Right cardiac atrium (tissue), 5 donors: ENCODE results near the gene KCNB1. TPM values are rescaled to one million over a fixed set of nuclear protein-coding genes. Genes with fewer than 3 reads are reported as not detected.
A peak's percentile ranks its signal among the peaks of the same experiment; 100 is the strongest.
"Not testable (repeated sequence)": the region's sequence is repeated elsewhere in the genome, so short reads cannot be mapped to it uniquely, and the experiment has no call there.

ENCODE experiments used
- ATAC-seq, 2 donors: fragments of 200-7000 bp; cut with Tn5 transposase; one replicate each; pipeline versions ENCODE4 v1.8.0 to v1.9.1; 2020; ENCODE audit warnings: moderate library complexity in 2 of 2, mild to moderate bottlenecking in 1 of 2
- DNase-seq, 3 donors: peaks; one replicate each; pipeline ENCODE4 v3.0.0-alpha.2; 2020
- H3K27ac ChIP-seq: one replicate; pipeline ENCODE4 v1.5.1; 2013; ENCODE audit warnings: mild to moderate bottlenecking, low read length, control low read depth, moderate library complexity
- H3K27me3 ChIP-seq: one replicate; pipeline ENCODE4 v1.6.1; 2013; ENCODE audit not compliant: control insufficient read depth, insufficient read depth
- H3K4me1 ChIP-seq: one replicate; pipeline ENCODE4 v1.6.1; 2013; ENCODE audit warnings: low read length; ENCODE audit not compliant: control insufficient read depth, insufficient read depth
- H3K4me3 ChIP-seq: one replicate; pipeline ENCODE4 v1.5.1; 2013; ENCODE audit warnings: low read length, control low read depth
- H3K9me3 ChIP-seq: one replicate; pipeline ENCODE4 v1.6.1; 2013; ENCODE audit warnings: low read length; ENCODE audit not compliant: control insufficient read depth
- WGBS: extraction: QIAGEN DNeasy Blood & Tissue Kit; methylation state at CpG from one replicate; pipeline ENCODE4 v1.1.7; 2013; 5-methylcytosine and 5-hydroxymethylcytosine counted together
- intact Hi-C, 4 donors: fragments of 100-400 bp; cut with DNase I; formaldehyde crosslinking; loops; one replicate each; pipeline versions ENCODE4 v1.11.0 to v1.14.0; 2022 to 2023
- polyA plus RNA-seq: library from polyadenylated mRNA; stranded (reverse); fragments of 200-250 nt; gene quantifications from one replicate; pipeline ENCODE4 v1.2.3, GENCODE V29; 2013
- total RNA-seq, 4 donors: library from RNA; stranded (reverse); fragmentation: NEBNext Ultra II Directional; extraction: Animal tissue kit (Norgen Biotek cat#: 25700); gene quantifications; one replicate each; pipeline ENCODE4 v1.2.1, GENCODE V29; 2021
- donor health status: healthy with polysubstance abuse.
- donor health status: DM: no; HTN: yes; CAD: no.
- donor health status: DM: no; HTN: no; CAD: no.
- donor health status: DM: no; HTN: yes; CAD: no; lungs with severe emphysema.
- donor health status: DM: yes; HTN: yes; CAD: no.

The KCNB1 gene
- total and polyA plus RNA-seq, 5 donors = 0.35 to 1.6 (median 0.66) TPM

DNA sequence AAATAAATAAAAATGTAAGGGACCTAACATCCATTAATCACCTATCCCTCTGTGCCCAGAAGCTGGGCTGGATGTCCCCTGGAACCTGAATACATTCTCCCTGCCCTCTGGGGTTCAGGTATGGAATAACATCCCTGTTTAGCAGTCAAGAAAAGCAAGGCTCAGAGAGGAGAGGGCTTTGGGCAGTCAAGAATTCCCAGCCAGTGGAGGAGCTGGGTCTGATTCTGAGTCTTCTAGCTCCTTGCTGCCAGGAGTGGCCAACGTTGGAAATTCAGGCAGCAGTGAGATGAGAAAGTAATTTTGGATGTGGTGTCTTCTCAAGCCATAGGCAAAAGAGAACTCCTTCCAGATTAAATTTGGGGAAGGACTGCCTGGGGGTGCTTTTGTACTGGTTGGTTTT lies 162.0 kb downstream of the KCNB1 start:
- no peak overlapping the region for H3K27ac ChIP-seq
- no peak overlapping the region for H3K4me3 ChIP-seq
- H3K4me1 ChIP-seq = no peaks in the 10 kb centered on the region
- no peaks in the 10 kb centered on the region for H3K27me3 ChIP-seq
- ATAC-seq (no peak), DNase-seq (no peak)
- 2% methylated on average over 1 of the region's 1 CpG for WGBS
- intact Hi-C loops = loop anchor here in 1 of 4 donors (10.0 kb wide), 1 partner anchor 284 kb away; no protein-coding TSS in a partner anchor
- no peaks in the 10 kb centered on the region for H3K9me3 ChIP-seq

DNA sequence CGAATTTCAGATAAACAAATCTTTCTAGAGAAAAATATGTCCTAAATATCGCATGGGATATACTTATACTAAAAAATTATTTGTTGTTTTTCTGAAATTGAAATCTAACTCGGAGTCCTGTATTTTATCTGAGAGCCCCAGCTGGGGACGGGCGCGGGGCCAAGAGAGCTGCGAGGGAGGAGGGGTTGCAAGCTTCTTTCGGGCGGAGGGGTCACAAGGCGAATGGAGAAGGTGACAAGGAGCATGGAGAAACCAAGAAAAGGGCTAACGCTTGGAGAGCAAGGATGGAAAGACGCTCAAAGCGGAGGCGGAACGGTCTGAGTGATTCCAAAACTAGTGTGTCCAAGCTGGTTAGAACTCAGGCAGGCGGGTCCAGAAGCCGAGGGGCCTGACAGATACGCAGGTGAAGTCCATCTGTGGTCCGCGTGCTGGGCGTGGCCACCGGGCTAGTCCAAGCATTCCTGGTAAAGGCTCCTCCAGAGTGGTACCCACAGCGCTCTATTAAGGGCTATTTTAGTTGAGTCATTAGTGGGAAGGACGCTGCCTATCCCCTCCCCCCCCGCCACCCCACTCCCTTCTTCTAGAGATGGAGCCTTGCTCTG lies 163.2 kb downstream of the KCNB1 start:
- ATAC-seq = no peak
- peak overlapping the region; percentile 23 for H3K4me3 ChIP-seq
- H3K27me3 ChIP-seq = no peaks in the 10 kb centered on the region
- intact Hi-C loops = no loop called here
- H3K9me3 ChIP-seq = no peaks in the 10 kb centered on the region
- 14% methylated on average over 25 of the region's 25 CpGs for WGBS
- peak in 2 of 3 donors; percentile 62 to 66 for DNase-seq
- no peaks in the 10 kb centered on the region for H3K4me1 ChIP-seq
- no peak overlapping the region for H3K27ac ChIP-seq

DNA sequence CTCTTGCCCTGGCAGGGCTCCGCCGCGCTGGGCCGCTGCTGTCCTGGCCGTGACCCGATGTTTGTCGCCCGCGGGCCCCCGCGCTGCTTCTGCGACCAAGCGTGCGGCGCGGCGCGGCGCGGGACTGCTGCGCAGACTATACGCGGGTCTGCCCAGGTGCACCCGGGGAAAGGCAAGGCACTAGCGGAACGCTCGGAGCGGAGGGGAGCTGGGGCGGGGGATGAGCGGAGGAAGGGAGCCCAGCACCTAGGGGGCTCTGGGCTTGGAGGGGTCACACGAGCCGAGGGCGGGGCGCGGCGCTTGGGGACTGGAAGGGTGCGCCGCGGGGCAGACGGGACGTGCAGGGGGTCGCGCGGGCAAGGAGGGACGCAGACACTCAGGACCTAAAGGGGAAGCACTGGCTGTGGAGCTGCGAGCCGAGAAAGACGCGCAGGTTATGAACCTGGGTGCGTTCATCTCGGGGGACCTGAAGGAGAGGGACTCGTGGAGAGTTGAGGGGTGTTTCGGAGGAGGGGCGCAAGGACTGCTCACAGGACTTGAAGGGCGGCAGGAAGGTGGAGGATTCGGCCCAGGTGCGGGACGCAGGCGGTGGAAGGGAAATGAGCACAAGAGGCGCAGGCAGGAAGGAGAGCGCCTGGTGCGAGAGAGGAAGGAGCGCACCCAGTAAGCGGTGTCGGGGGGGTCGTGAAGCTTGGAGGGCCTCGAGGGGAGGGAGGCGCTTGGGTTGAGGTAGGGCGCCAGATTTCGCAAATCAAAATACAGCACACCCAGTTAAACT lies 163.8 kb downstream of the KCNB1 start:
- Histone ChIP-seq H3K4me3 (peak overlapping the region; percentile 23), H3K4me1 (no peaks in the 10 kb centered on the region), H3K9me3 (no peaks in the 10 kb centered on the region), H3K27me3 (no peaks in the 10 kb centered on the region), H3K27ac (no peak overlapping the region)
- under 1% methylated on average over 70 of the region's 70 CpGs for WGBS
- DNase-seq = peak in 1 of 3 donors; percentile 54
- intact Hi-C loops = no loop called here
- peak; percentile 28 to 39 for ATAC-seq

DNA sequence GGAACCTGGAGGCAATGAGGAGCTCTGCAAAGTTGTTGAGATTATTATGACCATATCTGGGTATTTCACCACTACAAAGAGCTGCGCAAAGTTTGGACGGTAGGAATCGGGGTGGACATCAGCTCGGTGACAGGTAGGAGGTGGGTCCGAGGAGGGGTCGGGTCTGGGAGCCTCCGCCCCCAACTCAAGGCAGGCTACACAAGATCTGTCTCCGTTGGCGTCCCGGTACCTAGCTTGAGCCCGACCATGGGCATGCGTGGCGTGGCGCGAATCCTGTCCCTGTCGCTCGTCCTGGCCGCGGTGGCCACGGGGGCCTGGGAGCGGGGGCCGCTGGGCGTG lies 164.4 kb downstream of the KCNB1 start:
- intact Hi-C loops = no loop called here
- Histone ChIP-seq H3K27me3 (no peaks in the 10 kb centered on the region), H3K4me3 (peak overlapping the region; percentile 23), H3K27ac (no peak overlapping the region), H3K9me3 (no peaks in the 10 kb centered on the region), H3K4me1 (no peaks in the 10 kb centered on the region)
- DNase-seq = no peak
- 7% methylated on average over 23 of the region's 23 CpGs for WGBS
- no peak for ATAC-seq

GRCh38 chr20:49316704-49317103 lies 165.8 kb downstream of the KCNB1 start:
- no peaks in the 10 kb centered on the region for H3K9me3 ChIP-seq
- ATAC-seq (no peak), DNase-seq (no peak)
- WGBS = 86% methylated on average over 2 of the region's 2 CpGs
- no peaks in the 10 kb centered on the region for H3K4me1 ChIP-seq
- H3K4me3 ChIP-seq = no peak overlapping the region
- intact Hi-C loops = no loop called here
- H3K27me3 ChIP-seq = no peaks in the 10 kb centered on the region
- H3K27ac ChIP-seq = no peak overlapping the region

GRCh38 chr20:49315580-49315979 lies 166.9 kb downstream of the KCNB1 start:
- intact Hi-C loops = no loop called here
- Histone ChIP-seq H3K27me3 (no peaks in the 10 kb centered on the region), H3K9me3 (peaks cover under 1% of the 10 kb centered on the region), H3K4me1 (no peaks in the 10 kb centered on the region), H3K4me3 (no peak overlapping the region), H3K27ac (no peak overlapping the region)
- WGBS = 79% methylated on average over 1 of the region's 1 CpG
- no peak for ATAC-seq
- DNase-seq = no peak

DNA sequence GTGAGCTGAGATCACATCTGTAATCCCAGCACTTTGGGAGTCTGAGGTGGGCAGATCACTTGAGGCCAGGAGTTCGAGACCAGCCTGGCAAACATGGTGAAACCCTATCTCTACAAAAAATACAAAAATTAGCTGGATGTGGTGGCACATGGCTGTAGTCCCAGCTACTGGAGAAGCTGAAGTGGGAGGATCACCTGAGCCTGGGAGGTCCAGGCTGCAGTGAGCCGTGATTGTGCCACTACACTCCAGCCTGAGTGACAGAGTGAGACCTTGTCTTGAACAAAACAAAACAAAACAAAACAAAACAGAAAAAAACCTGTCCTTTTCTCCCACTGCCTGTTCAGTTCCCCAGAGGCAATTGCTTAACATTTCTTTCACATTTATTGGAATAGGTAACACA lies 168.4 kb downstream of the KCNB1 start:
- intact Hi-C loops, H3K4me3 ChIP-seq, DNase-seq, H3K4me1 ChIP-seq, H3K27me3 ChIP-seq, H3K9me3 ChIP-seq, H3K27ac ChIP-seq, ATAC-seq: not testable (repeated sequence)
- 67% methylated on average over 2 of the region's 2 CpGs for whole genome bisulfite sequencing

Other genes with a start within 250 kb of the KCNB1 start
- 10 to 100 TPM; 21.4 to 25.9 (median 23.2) TPM for gene ZNFX1, start 204.6 kb downstream of the KCNB1 start, total RNA-seq
- gene ZNFX1, start 204.6 kb downstream of the KCNB1 start, polyA plus RNA-seq = 7.9 TPM
- 10 to 100 TPM; 51.7 to 98.4 (median 66.3) TPM for gene PTGIS, start 85.5 kb upstream of the KCNB1 start, total RNA-seq
- gene PTGIS, start 85.5 kb upstream of the KCNB1 start, polyA plus RNA-seq = 19.9 TPM
- 10 to 100 TPM; 22.6 to 33.6 (median 23.7) TPM for gene B4GALT5, start 231.2 kb upstream of the KCNB1 start, total RNA-seq
- gene B4GALT5, start 231.2 kb upstream of the KCNB1 start, polyA plus RNA-seq = 13.8 TPM